ENCODE data around the gene SYNDIG1.

Gene SYNDIG1

DNA sequence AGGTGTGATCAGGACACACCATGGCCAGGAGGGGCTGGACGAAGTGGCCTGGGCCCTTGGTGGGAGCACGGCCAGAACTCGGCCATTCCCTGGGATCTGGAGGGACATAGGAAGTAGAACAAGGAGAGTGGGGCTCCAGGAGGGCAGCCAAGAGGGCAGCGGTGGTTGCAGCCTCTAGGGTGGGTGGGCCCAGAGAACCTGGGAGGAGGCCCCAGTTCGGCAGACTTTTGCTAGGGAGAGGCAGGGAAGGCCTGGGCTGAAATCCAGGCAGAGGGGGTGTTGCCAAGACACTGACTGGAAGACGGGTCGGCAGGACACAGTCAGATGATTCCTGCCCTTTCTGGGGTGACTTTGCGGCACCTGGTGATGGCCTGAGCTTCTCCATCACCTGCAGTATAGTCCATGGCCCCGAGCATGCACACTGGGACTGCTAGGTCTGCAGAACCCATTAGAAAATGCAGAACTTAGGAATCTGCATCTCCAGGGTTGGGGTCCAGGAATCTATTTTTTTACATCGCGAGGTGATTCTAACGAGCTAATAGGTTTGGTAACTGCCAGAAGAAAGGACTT lies 224.8 kb downstream of the SYNDIG1 start:
- DNase-seq (ENCODE audit: low spot score), result no peak

DNA sequence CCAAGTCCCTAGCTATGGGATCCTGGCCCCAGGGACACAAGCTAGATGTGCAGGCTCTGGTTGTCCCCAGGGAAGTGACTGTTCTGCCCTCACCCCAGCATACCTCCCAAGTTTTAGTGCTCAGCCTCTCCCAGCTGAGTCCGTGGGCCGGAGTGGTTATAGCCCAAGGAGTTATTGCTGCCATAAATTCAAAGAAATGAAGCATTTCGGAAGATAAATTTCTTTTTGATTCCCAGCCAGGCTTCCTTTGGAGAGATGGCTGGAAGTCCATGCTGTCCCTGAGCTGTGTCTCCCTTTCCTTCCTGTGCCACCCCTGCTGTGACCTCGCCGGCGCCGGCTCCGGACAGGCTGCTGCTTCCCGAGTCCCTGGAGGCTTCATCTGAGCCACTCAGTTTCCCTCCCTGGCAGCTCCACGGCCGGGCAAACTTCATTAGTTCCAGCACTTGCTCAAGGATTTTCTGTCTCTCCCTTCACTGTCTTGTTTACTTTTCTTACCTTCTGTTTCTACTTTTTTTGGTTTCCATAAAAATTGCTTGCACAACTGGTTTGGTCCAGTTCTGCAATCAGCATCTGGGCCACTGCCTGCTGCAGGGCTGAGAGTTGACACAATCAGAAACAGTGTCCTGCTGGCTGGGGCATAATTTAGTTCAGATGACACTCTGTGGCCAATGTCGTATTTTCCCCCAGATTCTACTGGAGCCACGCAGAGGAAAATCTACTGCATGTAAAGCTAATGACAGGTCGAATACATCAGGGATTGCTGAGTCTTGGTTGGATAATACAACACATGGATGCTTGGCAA lies 225.5 kb downstream of the SYNDIG1 start:
- DNase-seq (ENCODE audit: low spot score), result no peak

- no peak for DNase-seq (ENCODE audit: low spot score)
Observed at GRCh38 chr20:24695529-24696225, 226.2 kb downstream of the SYNDIG1 start.

DNA sequence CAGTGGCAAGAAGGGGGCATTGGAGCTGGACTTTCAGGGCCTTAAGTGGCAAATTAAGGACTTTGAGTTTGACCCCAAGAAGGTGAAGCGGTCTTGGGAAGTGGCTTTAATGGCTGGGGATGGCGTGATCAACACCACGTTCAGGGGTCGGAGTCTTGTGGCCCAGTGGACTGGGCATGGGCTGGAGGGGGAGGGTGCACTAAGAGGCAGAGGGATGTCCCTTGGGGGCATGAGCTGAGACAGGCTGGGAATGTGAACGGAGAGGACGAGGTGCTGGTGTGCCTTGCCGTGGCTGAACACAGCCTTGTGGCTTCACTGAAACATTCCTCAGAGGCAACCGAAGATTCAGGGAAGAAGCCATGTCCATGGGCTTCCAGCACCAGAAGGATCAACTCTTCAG lies 227.0 kb downstream of the SYNDIG1 start:
- no peak for DNase-seq (ENCODE audit: low spot score)

- no peak for DNase-seq (ENCODE audit: low spot score)
Observed at GRCh38 chr20:24697411-24697810, 228.0 kb downstream of the SYNDIG1 start.

GRCh38 chr20:24698189-24698588 lies 228.8 kb downstream of the SYNDIG1 start:
- no peak for DNase-seq (ENCODE audit: low spot score)

DNA sequence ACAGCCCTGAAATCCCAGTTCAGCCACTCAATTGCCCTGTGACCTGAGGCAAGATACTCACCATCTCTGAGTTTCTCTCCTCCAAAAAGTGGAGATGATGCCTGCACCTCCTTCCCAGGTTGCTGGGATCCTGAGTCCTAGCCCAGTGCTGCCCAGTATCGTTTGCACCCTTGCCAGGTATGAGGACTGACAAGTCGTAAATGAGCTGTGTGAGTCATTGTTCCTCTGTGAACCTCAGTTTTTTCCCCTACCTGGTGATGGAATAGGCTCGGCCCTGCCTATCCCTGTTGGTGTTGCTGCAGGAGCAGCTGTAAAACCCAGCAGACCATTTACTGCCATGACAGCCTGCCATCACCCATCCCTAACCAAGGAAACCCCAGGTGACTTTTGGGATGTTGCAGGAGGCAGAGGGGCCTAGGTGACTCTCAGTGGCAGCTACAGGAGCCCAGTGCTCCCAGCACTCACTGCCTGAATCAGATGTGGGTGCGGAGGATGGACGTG lies 229.3 kb downstream of the SYNDIG1 start:
- no peak for DNase-seq (ENCODE audit: low spot score)

DNA sequence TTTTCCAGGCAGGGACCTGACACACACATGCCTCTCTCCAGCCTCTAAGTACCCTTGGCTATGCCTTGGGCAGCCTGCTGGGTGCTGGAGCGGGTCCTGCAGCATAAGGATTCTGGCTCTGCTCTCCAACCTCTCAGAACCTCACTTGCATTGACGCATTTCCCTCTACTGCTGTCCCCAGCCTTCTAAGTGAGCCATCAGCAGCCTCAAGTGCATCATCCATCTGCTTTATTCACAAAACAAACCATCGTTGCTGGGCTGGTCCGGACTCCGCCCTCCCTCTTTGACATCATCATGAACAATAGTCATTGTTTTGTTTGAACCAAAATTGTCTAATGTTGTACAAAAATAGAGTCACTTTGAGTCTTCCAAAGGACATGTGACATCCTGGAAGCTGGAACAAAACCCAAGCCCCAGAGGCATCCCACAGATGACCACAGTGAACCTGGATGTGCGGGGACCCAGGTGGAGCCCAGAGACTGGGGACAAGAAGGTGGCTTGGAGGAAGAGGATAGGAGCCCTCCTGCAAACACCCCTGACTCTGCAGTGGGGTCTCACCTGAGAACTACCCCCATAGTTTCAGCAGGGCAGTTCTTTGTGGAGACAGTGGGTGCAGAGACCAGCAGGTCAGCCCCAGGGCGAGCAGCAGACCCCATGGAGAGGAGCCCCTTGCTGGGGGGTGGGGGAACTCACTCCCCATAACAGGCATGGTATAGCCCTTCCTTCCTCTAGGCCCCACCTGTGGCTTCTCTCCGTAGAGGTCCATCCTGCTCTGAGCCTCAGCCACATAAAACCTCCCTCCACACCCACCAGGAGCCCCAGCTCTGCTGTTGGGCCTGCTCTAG lies 230.1 kb downstream of the SYNDIG1 start:
- no peak for DNase-seq (ENCODE audit: low spot score)

DNA sequence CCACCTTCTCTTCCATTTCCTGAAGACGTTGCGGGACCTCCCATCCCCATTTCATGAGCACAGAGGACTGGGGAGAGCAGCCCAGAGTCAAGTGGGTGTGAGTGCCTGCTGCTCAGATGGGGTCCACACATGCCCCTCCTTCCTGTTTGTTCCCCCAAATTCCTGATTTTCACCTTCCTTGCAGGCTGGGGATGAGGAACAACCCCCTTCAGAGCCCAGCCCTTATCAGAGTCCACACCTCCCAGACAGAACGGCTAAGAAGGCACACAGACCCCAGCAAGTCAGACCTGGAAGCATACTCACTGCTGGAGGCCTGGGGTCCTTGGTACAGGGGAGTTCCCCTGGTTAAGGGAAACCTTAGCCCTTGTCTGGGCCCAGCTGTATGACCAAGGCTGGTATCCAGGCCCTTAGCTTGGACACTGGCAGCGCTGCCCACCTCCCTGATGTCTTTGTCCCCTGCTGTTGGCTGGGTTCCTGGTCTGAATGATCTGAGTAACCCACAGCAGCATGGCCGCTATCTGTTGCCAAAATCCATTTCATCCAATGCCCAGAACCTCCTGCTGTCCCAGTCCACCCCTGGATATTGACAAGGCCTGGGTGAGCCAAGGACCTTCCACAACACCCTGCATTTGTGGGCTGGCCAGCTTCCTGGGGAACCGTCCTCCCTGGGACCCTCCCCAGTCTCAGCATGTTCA lies 230.9 kb downstream of the SYNDIG1 start:
- no peak for DNase-seq (ENCODE audit: low spot score)

GRCh38 chr20:24701027-24701426 lies 231.6 kb downstream of the SYNDIG1 start:
- DNase-seq (ENCODE audit: low spot score), result no peak

DNA sequence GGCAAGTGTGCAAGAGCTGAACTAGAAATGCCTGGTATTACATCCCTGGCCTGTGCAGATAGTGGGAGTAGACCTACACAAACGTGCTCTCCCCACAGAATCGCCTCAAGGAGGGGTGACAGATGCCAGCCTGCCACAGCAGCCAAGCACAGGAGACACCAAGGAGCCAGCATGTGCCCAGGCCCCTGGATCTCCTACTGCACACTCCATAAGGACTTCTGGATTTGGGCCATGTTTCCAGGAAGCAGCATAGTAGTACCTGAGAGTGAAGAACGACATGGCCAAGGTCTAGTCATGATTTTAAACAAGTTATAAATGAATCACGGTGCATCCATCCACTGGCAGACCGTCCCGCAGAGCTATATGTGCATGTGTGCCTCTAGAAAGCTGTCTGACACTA lies 232.2 kb downstream of the SYNDIG1 start:
- no peak for DNase-seq (ENCODE audit: low spot score)

DNA sequence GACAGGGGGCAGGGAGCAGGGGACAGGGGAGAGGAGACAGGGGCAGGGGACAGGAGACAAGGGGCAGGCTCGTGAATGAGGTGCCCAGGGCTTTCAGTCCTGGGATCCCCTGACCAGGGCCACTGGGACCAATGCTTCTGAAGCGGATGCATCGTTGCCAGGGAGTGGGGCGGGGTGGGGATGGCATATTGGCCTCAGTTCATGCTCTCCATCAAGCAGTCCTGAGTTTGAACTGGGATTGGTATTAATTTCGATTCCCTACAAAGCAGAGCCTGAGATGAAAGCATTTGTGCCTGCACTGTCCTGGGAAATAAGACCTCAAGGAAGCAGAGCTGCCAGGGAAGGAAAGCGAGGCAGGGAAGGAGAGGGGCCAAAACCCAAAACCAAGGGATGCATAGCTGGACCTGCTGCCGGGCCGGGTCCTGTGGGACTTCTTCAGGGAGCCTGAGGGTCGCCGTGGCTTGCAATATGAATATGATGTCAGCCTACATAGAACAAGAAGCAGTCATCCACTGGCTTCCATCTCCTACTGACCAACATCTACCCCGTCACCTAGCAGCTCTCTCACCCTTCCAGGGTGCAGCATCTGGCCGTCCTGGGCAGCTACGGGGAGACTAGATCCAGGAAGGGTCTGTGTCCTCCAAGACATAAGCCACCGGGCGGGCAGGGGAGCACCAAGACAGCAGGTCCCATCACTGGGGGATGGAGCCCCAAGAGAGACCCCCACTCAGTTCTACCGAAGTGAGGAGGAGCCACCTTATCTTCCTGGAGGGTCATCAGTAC lies 233.3 kb downstream of the SYNDIG1 start:
- no peak for DNase-seq (ENCODE audit: low spot score)

GRCh38 chr20:24703284-24703610 lies 233.8 kb downstream of the SYNDIG1 start:
- DNase-seq (ENCODE audit: low spot score), result no peak

GRCh38 chr20:24704899-24705298 lies 235.5 kb downstream of the SYNDIG1 start:
- no peak for DNase-seq (ENCODE audit: low spot score)

DNA sequence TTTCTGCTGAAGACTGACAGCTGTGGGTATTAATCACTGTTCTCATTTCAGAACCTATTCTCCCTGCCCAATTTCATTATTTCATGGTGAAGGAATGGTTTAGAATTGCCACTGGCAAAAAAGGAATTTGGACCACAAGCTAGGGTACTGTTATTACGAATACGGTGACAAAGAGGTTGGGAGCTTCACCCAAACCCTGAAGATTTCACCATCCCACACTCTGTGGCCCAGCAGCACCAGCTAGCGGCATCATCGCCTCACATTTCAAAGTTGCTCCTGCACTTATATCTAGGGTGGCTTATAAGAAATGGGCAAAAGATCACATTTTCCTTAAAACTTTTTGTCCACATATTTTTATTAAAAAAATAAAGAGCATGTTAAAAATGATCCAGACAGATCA lies 236.1 kb downstream of the SYNDIG1 start:
- no peak for DNase-seq (ENCODE audit: low spot score)

- no peak for DNase-seq (ENCODE audit: low spot score)
Observed at GRCh38 chr20:24708411-24709295, 239.2 kb downstream of the SYNDIG1 start.

All from HuH-7.5 (cell line).